ENCODE data around the gene TNRC6A.

TNRC6A gene

DNA sequence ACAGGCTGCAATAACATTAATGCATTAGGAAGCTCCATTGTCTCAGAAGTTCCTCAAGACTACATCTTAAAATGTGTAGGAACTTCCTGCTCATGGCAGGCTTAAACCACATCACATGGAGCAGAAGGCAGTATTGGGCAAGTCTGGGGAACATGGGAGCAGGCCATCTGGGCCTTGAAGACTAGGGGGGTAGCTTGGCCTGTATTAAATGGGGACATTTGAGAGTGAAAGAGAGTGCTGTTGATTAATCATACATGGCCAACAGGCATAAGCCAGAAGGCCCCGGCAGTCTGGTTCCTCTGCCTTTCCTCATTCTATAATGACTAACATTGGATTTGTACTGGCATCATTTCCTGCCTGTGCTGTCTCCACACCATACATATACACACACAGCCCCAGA is 91.1 kb downstream of the TNRC6A start:
- no peak overlapping the region for H2AK5ac ChIP-seq (ENCODE audit: low read length)
- H3K36me3 ChIP-seq (ENCODE audit: control insufficient read depth, insufficient read depth, low read length), result peaks cover 31% of the 10 kb centered on the region
- H3K79me2 ChIP-seq (ENCODE audit: control insufficient read depth, insufficient read depth, low read length), result no peaks in the 10 kb centered on the region
- H4K5ac ChIP-seq (ENCODE audit: low read length), result no peak overlapping the region
- H3K4ac ChIP-seq (ENCODE audit: low read depth, low read length), result no peak overlapping the region
- no peak overlapping the region for H2BK5ac ChIP-seq (ENCODE audit: low read length)
- no peak overlapping the region for H3K56ac ChIP-seq (ENCODE audit: low read length)
- no peaks in the 10 kb centered on the region for H3K79me1 ChIP-seq (ENCODE audit: low read length)
- no peak overlapping the region for H3K23ac ChIP-seq (ENCODE audit: low read length)
- H2BK15ac ChIP-seq (replicated peaks; ENCODE audit: low read depth), result no peak overlapping the region
- no peaks in the 10 kb centered on the region for H3K27me3 ChIP-seq (ENCODE audit: insufficient read depth, low read length, poor library complexity)
- WGBS (ENCODE audit: extremely low coverage, insufficient coverage, low lambda C conversion rate), result no CpG with 5 or more reads among the region's 1 CpG
- H3K27ac ChIP-seq (ENCODE audit: low read depth, low read length), result no peak overlapping the region
- no peak overlapping the region for H4K8ac ChIP-seq (ENCODE audit: low read depth, low read length)
- H3K4me3 ChIP-seq (ENCODE audit: low read length), result no peak overlapping the region
- no peak overlapping the region for H3K4me2 ChIP-seq (ENCODE audit: low read length)
- DNase-seq, result no peak
- H3K4me1 ChIP-seq (ENCODE audit: control insufficient read depth, low read depth, low read length), result no peaks in the 10 kb centered on the region
- no peak overlapping the region for H3K9ac ChIP-seq (ENCODE audit: low read length)
- no peak overlapping the region for H3K18ac ChIP-seq (ENCODE audit: low read length)
- no peak overlapping the region for H2BK120ac ChIP-seq (ENCODE audit: low read depth, low read length)

DNA sequence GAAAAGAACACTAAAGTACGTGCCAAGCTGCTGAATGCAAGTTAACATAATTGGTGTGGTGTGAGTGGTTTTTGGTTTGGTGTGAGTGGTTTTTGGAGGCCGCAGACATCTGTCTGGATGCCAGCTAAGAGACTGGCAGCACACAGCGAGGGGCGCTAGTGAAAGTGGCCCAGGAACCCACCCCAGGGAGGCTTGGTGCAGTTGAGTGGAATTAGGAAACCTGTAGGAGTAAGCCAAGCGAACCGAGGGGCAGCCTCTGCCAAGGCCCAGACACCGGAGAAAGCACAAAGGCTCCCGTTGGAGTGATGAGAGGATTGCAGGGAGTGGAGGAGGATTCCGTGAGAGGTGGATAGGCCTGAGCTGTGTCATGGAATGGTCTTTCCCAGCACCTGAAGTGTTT is 91.7 kb downstream of the TNRC6A start:
- no peaks in the 10 kb centered on the region for H3K27me3 ChIP-seq (ENCODE audit: insufficient read depth, low read length, poor library complexity)
- H2BK120ac ChIP-seq (ENCODE audit: low read depth, low read length), result no peak overlapping the region
- H3K36me3 ChIP-seq (ENCODE audit: control insufficient read depth, insufficient read depth, low read length), result peaks cover 32% of the 10 kb centered on the region
- H3K23ac ChIP-seq (ENCODE audit: low read length), result no peak overlapping the region
- H3K79me2 ChIP-seq (ENCODE audit: control insufficient read depth, insufficient read depth, low read length), result no peaks in the 10 kb centered on the region
- no peak overlapping the region for H3K27ac ChIP-seq (ENCODE audit: low read depth, low read length)
- H3K4me2 ChIP-seq (ENCODE audit: low read length), result no peak overlapping the region
- no peak overlapping the region for H2BK5ac ChIP-seq (ENCODE audit: low read length)
- H2AK5ac ChIP-seq (ENCODE audit: low read length), result no peak overlapping the region
- no peak overlapping the region for H3K18ac ChIP-seq (ENCODE audit: low read length)
- H4K8ac ChIP-seq (ENCODE audit: low read depth, low read length), result no peak overlapping the region
- no peak overlapping the region for H3K4me3 ChIP-seq (ENCODE audit: low read length)
- H3K9ac ChIP-seq (ENCODE audit: low read length), result no peak overlapping the region
- H3K4me1 ChIP-seq (ENCODE audit: control insufficient read depth, low read depth, low read length), result no peaks in the 10 kb centered on the region
- H3K56ac ChIP-seq (ENCODE audit: low read length), result no peak overlapping the region
- no peak overlapping the region for H3K4ac ChIP-seq (ENCODE audit: low read depth, low read length)
- no peak overlapping the region for H2BK15ac ChIP-seq (replicated peaks; ENCODE audit: low read depth)
- no CpG with 5 or more reads among the region's 9 CpGs for WGBS (ENCODE audit: extremely low coverage, insufficient coverage, low lambda C conversion rate)
- no peak overlapping the region for H4K5ac ChIP-seq (ENCODE audit: low read length)
- H3K79me1 ChIP-seq (ENCODE audit: low read length), result no peaks in the 10 kb centered on the region
- DNase-seq, result no peak

DNA sequence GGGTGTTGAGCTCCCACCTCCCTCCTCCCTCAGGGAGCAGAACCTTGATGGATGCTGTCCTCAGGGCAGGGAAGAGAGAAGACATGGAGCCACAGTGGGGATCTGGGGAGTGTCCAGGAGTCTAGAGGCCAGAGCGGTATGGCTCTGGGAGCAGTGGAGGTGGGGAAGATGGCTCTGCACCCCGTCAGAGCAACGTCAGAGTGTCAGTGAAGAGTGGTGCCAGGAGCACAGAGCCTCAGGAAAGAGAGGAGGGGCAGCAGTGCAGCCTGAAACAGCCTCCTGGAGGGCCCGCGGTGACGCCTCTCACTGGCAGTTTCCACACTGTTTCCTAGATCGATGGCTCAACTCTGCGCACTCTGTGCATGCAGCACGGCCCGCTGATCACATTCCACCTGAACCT is 93.1 kb downstream of the TNRC6A start:
- no peaks in the 10 kb centered on the region for H3K27me3 ChIP-seq (ENCODE audit: insufficient read depth, low read length, poor library complexity)
- no peak overlapping the region for H3K56ac ChIP-seq (ENCODE audit: low read length)
- no peak overlapping the region for H3K18ac ChIP-seq (ENCODE audit: low read length)
- no peaks in the 10 kb centered on the region for H3K79me1 ChIP-seq (ENCODE audit: low read length)
- H3K9ac ChIP-seq (ENCODE audit: low read length), result no peak overlapping the region
- H4K5ac ChIP-seq (ENCODE audit: low read length), result no peak overlapping the region
- no peaks in the 10 kb centered on the region for H3K4me1 ChIP-seq (ENCODE audit: control insufficient read depth, low read depth, low read length)
- no peak overlapping the region for H3K4me3 ChIP-seq (ENCODE audit: low read length)
- DNase-seq, result no peak
- H3K79me2 ChIP-seq (ENCODE audit: control insufficient read depth, insufficient read depth, low read length), result no peaks in the 10 kb centered on the region
- H2BK15ac ChIP-seq (replicated peaks; ENCODE audit: low read depth), result no peak overlapping the region
- H2AK5ac ChIP-seq (ENCODE audit: low read length), result no peak overlapping the region
- H3K4me2 ChIP-seq (ENCODE audit: low read length), result no peak overlapping the region
- peaks cover 29% of the 10 kb centered on the region for H3K36me3 ChIP-seq (ENCODE audit: control insufficient read depth, insufficient read depth, low read length)
- H3K27ac ChIP-seq (ENCODE audit: low read depth, low read length), result no peak overlapping the region
- H2BK120ac ChIP-seq (ENCODE audit: low read depth, low read length), result no peak overlapping the region
- WGBS (ENCODE audit: extremely low coverage, insufficient coverage, low lambda C conversion rate), result no CpG with 5 or more reads among the region's 10 CpGs
- no peak overlapping the region for H3K23ac ChIP-seq (ENCODE audit: low read length)
- no peak overlapping the region for H2BK5ac ChIP-seq (ENCODE audit: low read length)
- no peak overlapping the region for H4K8ac ChIP-seq (ENCODE audit: low read depth, low read length)
- H3K4ac ChIP-seq (ENCODE audit: low read depth, low read length), result no peak overlapping the region

DNA sequence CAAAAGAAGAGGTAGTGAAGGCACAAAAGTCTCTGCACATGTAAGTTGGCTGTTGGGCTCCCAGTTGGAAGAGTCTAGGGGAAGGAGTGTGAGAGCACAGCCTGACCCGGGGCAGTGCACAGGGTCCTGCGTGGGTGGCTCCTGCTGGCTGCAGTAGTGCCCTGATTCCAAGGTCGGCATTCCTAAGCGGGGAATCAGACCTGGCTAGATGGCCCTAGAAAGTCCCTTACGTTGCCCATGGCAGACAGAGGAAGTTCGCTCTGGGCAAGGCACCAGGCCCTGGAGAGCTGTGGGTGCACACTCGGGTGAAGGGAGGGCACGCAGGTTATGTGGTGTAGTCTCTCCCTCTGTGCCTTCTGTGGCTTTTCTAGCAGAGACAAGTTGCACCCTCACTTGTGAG is 93.5 kb downstream of the TNRC6A start:
- no peaks in the 10 kb centered on the region for H3K79me2 ChIP-seq (ENCODE audit: control insufficient read depth, insufficient read depth, low read length)
- H3K27ac ChIP-seq (ENCODE audit: low read depth, low read length), result no peak overlapping the region
- H2BK120ac ChIP-seq (ENCODE audit: low read depth, low read length), result no peak overlapping the region
- no peak overlapping the region for H3K18ac ChIP-seq (ENCODE audit: low read length)
- WGBS (ENCODE audit: extremely low coverage, insufficient coverage, low lambda C conversion rate), result no CpG with 5 or more reads among the region's 8 CpGs
- H2BK5ac ChIP-seq (ENCODE audit: low read length), result no peak overlapping the region
- no peak overlapping the region for H3K4ac ChIP-seq (ENCODE audit: low read depth, low read length)
- no peaks in the 10 kb centered on the region for H3K4me1 ChIP-seq (ENCODE audit: control insufficient read depth, low read depth, low read length)
- no peak overlapping the region for H3K56ac ChIP-seq (ENCODE audit: low read length)
- no peak overlapping the region for H3K4me3 ChIP-seq (ENCODE audit: low read length)
- H3K4me2 ChIP-seq (ENCODE audit: low read length), result no peak overlapping the region
- no peak overlapping the region for H3K23ac ChIP-seq (ENCODE audit: low read length)
- no peak overlapping the region for H2BK15ac ChIP-seq (replicated peaks; ENCODE audit: low read depth)
- H2AK5ac ChIP-seq (ENCODE audit: low read length), result no peak overlapping the region
- no peaks in the 10 kb centered on the region for H3K79me1 ChIP-seq (ENCODE audit: low read length)
- H3K27me3 ChIP-seq (ENCODE audit: insufficient read depth, low read length, poor library complexity), result no peaks in the 10 kb centered on the region
- DNase-seq, result no peak
- H3K36me3 ChIP-seq (ENCODE audit: control insufficient read depth, insufficient read depth, low read length), result peaks cover 28% of the 10 kb centered on the region
- no peak overlapping the region for H4K8ac ChIP-seq (ENCODE audit: low read depth, low read length)
- H3K9ac ChIP-seq (ENCODE audit: low read length), result no peak overlapping the region
- no peak overlapping the region for H4K5ac ChIP-seq (ENCODE audit: low read length)

DNA sequence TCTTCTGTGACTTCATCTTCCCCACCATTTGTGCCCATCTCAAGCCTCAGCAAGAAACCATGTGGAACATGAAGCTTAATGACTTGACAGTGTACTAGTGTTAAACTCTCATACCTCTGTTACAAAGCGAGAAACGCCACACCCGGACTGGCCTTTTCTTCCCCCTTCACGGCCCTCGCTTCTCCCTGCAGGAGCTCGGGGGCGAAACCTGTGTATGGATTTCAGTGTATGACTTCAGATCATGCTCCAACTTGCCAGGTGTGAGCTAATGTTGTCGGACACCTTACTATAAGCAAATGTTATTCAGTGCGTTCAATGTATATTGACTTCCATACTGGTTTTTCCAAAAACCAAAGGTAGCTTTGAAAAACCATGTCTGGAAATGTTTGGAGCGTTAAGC is 96.2 kb downstream of the TNRC6A start:
- DNase-seq, result no peak
- H3K36me3 ChIP-seq (ENCODE audit: control insufficient read depth, insufficient read depth, low read length), result peaks cover 13% of the 10 kb centered on the region
- H3K4me1 ChIP-seq (ENCODE audit: control insufficient read depth, low read depth, low read length), result no peaks in the 10 kb centered on the region
- no peak overlapping the region for H3K18ac ChIP-seq (ENCODE audit: low read length)
- H2BK120ac ChIP-seq (ENCODE audit: low read depth, low read length), result no peak overlapping the region
- no peak overlapping the region for H3K56ac ChIP-seq (ENCODE audit: low read length)
- H3K27ac ChIP-seq (ENCODE audit: low read depth, low read length), result no peak overlapping the region
- H2BK15ac ChIP-seq (replicated peaks; ENCODE audit: low read depth), result no peak overlapping the region
- H3K4me3 ChIP-seq (ENCODE audit: low read length), result no peak overlapping the region
- H3K79me1 ChIP-seq (ENCODE audit: low read length), result no peaks in the 10 kb centered on the region
- H2AK5ac ChIP-seq (ENCODE audit: low read length), result no peak overlapping the region
- H3K4me2 ChIP-seq (ENCODE audit: low read length), result no peak overlapping the region
- H3K23ac ChIP-seq (ENCODE audit: low read length), result no peak overlapping the region
- H3K79me2 ChIP-seq (ENCODE audit: control insufficient read depth, insufficient read depth, low read length), result no peaks in the 10 kb centered on the region
- H3K27me3 ChIP-seq (ENCODE audit: insufficient read depth, low read length, poor library complexity), result no peaks in the 10 kb centered on the region
- H3K9ac ChIP-seq (ENCODE audit: low read length), result no peak overlapping the region
- no peak overlapping the region for H4K5ac ChIP-seq (ENCODE audit: low read length)
- H4K8ac ChIP-seq (ENCODE audit: low read depth, low read length), result no peak overlapping the region
- no peak overlapping the region for H2BK5ac ChIP-seq (ENCODE audit: low read length)
- no peak overlapping the region for H3K4ac ChIP-seq (ENCODE audit: low read depth, low read length)
- WGBS (ENCODE audit: extremely low coverage, insufficient coverage, low lambda C conversion rate), result no CpG with 5 or more reads among the region's 10 CpGs

DNA sequence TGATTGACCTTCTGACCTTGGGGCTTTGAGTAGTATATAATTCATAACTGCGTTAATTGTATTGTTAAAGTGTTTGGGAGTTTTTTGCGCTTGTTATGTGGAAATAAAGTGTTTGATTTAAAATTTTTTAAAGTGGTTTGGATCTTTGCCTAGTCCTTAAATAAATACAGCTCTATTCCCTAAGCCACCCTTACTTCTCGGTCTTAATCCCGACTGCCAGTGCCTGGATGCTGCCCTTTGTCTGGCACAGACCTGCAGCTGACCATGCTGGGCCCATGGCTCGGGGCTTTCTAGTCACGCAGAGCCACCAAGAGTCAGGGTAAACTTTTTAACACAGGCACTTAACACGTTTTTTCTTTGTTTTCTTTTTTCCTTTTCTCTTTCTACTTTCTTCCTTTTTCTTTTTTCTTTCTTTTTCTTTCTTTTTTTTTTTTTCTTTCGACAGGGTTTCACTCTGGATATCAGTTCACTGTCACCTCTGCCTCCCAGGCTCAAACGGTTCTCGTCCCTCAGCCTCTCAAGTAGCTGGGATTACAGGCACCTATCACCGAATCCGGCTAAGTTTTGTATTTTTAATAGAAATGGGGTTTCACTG is 96.7 kb downstream of the TNRC6A start:
- Histone ChIP-seq H3K56ac (ENCODE audit: low read length) (no peak overlapping the region), H3K4me1 (ENCODE audit: control insufficient read depth, low read depth, low read length) (no peaks in the 10 kb centered on the region), H3K79me2 (ENCODE audit: control insufficient read depth, insufficient read depth, low read length) (no peaks in the 10 kb centered on the region), H3K4ac (ENCODE audit: low read depth, low read length) (no peak overlapping the region), H3K23ac (ENCODE audit: low read length) (no peak overlapping the region), H3K36me3 (ENCODE audit: control insufficient read depth, insufficient read depth, low read length) (peaks cover 10% of the 10 kb centered on the region), H3K27me3 (ENCODE audit: insufficient read depth, low read length, poor library complexity) (no peaks in the 10 kb centered on the region), H3K79me1 (ENCODE audit: low read length) (no peaks in the 10 kb centered on the region), H3K4me2 (ENCODE audit: low read length) (no peak overlapping the region), H3K9ac (ENCODE audit: low read length) (no peak overlapping the region), H2AK5ac (ENCODE audit: low read length) (no peak overlapping the region), H2BK5ac (ENCODE audit: low read length) (no peak overlapping the region), H3K27ac (ENCODE audit: low read depth, low read length) (no peak overlapping the region), H4K8ac (ENCODE audit: low read depth, low read length) (no peak overlapping the region), H2BK15ac (replicated peaks; ENCODE audit: low read depth) (no peak overlapping the region), H2BK120ac (ENCODE audit: low read depth, low read length) (no peak overlapping the region), H4K5ac (ENCODE audit: low read length) (no peak overlapping the region), H3K4me3 (ENCODE audit: low read length) (no peak overlapping the region), H3K18ac (ENCODE audit: low read length) (no peak overlapping the region)
- no peak for DNase-seq
- WGBS (ENCODE audit: extremely low coverage, insufficient coverage, low lambda C conversion rate), result 100% methylated on average over 2 of the region's 12 CpGs
